ENCODE results near the gene LSM14B.
"Not testable (repeated sequence)": the region's sequence is repeated elsewhere in the genome, so short reads cannot be mapped to it uniquely, and the experiment has no call there.

LSM14B gene

DNA sequence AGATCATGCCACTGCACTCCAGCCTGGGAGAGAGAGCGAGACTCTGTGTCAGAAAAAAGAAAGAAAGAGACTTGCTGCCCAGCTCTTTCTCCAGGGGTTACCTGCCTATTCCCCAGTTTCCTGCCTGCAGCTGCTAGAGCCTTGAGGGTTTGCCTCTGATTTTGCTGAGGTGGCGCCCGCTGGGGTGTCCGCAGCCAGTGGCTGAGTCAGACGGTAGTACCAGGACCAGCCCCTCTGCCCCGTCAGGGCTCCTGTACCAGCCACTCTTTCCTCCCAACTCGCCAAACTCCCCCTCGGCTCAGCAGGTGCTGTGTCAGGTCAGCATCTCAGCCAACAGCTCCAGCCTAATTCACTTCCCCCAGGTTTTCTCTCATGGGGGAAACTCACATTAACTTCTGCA, 7.4 kb upstream of the LSM14B start:
- no peaks in the 10 kb centered on the region for H3K79me2 ChIP-seq (ENCODE audit: control insufficient read depth, insufficient read depth, low read length, poor library complexity)
- no peak overlapping the region for H3K9ac ChIP-seq (ENCODE audit: low read length)
- H3K27me3 ChIP-seq (ENCODE audit: insufficient read depth, low read length) = no peaks in the 10 kb centered on the region
- no peak overlapping the region for H4K12ac ChIP-seq (ENCODE audit: low read depth, low read length)
- no peak overlapping the region for H2BK12ac ChIP-seq (ENCODE audit: low read length)
- H3K27ac ChIP-seq (ENCODE audit: low read depth, low read length) = no peak overlapping the region
- H3K4me3 ChIP-seq (ENCODE audit: low read depth, low read length) = no peak overlapping the region
- H2AK5ac ChIP-seq (ENCODE audit: low read length) = no peak overlapping the region
- DNase-seq = no peak
- peaks cover 10% of the 10 kb centered on the region for H3K9me3 ChIP-seq (ENCODE audit: insufficient read depth, low read depth, low read length)
- no peak overlapping the region for H3K23ac ChIP-seq (ENCODE audit: low read length)
- H3K14ac ChIP-seq (ENCODE audit: low read length) = no peak overlapping the region
- no peak overlapping the region for H2AFZ ChIP-seq (ENCODE audit: insufficient read depth, low read length, poor library complexity)
- no peaks in the 10 kb centered on the region for H3K79me1 ChIP-seq (ENCODE audit: low read length)
- no peak overlapping the region for H3K4ac ChIP-seq (ENCODE audit: low read depth, low read length)
- WGBS (ENCODE audit: extremely low coverage, insufficient coverage, insufficient read length) = no CpG with 5 or more reads among the region's 8 CpGs
- H2BK120ac ChIP-seq (ENCODE audit: insufficient read depth, low read length, poor library complexity) = no peak overlapping the region
- H4K91ac ChIP-seq (ENCODE audit: low read depth, low read length) = no peak overlapping the region
- no peak overlapping the region for H3K18ac ChIP-seq (ENCODE audit: low read length)
- H2BK5ac ChIP-seq (ENCODE audit: low read depth, low read length, poor library complexity) = no peak overlapping the region
- H3K4me2 ChIP-seq (ENCODE audit: low read length) = no peak overlapping the region
- H4K8ac ChIP-seq (ENCODE audit: low read depth, low read length) = no peak overlapping the region
- H3K36me3 ChIP-seq (ENCODE audit: control insufficient read depth in 1 of 2, insufficient read depth in 2 of 2, low read length in 2 of 2) = no peaks in the 10 kb centered on the region
- H3K4me1 ChIP-seq (ENCODE audit: control insufficient read depth in 1 of 2, insufficient read depth in 2 of 2, low read length in 2 of 2) = no peaks in the 10 kb centered on the region

DNA sequence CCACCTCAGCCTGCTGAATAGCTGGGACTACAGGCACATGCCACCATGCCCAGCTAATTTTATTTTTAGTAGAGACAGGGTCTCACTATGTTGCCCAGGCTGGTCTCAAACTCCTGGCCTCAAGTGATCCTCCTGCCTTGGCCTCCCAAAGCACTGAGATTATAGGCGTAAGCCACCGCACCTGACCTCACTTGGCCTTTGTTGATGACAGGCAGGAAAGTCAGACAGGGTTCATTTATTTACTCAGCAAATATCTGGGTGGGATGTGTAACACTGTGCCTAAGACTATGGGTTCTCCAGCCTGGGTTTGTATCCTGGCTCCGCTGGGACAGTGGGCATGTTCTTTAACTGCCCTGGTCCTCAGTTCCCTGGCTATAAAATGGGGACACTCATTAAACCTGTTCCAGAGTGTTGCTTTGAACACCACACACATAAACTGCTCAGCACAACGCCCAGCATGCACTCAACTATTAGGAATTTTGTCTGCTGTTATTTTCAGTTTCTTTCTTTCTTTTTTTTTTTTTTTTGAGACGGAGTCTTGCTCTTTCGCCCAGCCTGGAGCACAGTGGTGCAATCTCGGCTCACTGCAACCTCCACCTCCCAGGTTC, 6.4 kb upstream of the LSM14B start:
- H3K4me2 ChIP-seq (ENCODE audit: low read length); H2BK120ac ChIP-seq (ENCODE audit: insufficient read depth, low read length, poor library complexity); H3K79me2 ChIP-seq (ENCODE audit: control insufficient read depth, insufficient read depth, low read length, poor library complexity); H3K9ac ChIP-seq (ENCODE audit: low read length); H3K23ac ChIP-seq (ENCODE audit: low read length); H3K4me3 ChIP-seq (ENCODE audit: low read depth, low read length); H3K27me3 ChIP-seq (ENCODE audit: insufficient read depth, low read length); H2AK5ac ChIP-seq (ENCODE audit: low read length); H4K91ac ChIP-seq (ENCODE audit: low read depth, low read length); H3K27ac ChIP-seq (ENCODE audit: low read depth, low read length); H4K12ac ChIP-seq (ENCODE audit: low read depth, low read length); H4K8ac ChIP-seq (ENCODE audit: low read depth, low read length); H3K79me1 ChIP-seq (ENCODE audit: low read length); H3K36me3 ChIP-seq (ENCODE audit: control insufficient read depth in 1 of 2, insufficient read depth in 2 of 2, low read length in 2 of 2); H3K18ac ChIP-seq (ENCODE audit: low read length); H2BK12ac ChIP-seq (ENCODE audit: low read length); H2BK5ac ChIP-seq (ENCODE audit: low read depth, low read length, poor library complexity); DNase-seq; H3K9me3 ChIP-seq (ENCODE audit: insufficient read depth, low read depth, low read length); H3K4ac ChIP-seq (ENCODE audit: low read depth, low read length); H2AFZ ChIP-seq (ENCODE audit: insufficient read depth, low read length, poor library complexity); H3K4me1 ChIP-seq (ENCODE audit: control insufficient read depth in 1 of 2, insufficient read depth in 2 of 2, low read length in 2 of 2); H3K14ac ChIP-seq (ENCODE audit: low read length): not testable (repeated sequence)
- WGBS (ENCODE audit: extremely low coverage, insufficient coverage, insufficient read length) = no CpG with 5 or more reads among the region's 7 CpGs

DNA sequence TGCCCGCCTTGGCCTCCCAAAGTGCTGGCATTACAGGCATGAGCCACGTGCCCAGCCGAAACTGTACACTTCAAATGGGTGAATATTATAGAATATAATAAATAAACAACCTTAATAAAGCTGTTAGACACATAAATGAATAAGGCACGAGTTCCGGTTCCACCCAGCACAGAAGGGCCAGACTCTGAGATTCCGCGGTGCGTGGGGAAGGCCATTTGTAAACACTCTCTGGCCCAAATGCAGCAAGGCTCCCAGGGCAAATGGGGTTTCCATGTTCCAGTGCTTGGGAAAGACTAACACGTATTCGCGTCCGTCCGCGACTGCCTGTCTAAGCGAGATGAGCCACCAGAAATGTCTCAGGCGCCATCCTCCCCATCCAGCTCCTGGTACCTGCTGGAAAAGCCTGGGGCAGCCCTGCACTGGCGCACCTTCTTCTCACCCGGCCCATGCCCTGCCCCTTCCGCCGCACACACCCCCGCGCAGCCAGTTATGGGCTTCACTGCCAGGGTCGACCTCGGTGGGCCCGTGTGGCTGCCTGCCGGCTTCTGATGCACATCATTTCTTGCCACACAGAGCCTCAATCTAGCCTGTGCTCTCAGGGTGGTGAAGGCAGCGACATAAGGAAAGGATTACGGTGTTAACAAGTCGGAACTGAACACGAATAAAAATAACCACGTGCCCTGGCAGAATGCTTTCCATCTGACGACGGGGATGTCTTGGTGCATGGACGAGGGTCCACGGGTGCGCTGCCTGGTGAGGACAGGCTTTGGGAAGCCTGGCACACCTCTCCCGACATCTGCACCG, 5.5 kb upstream of the LSM14B start:
- Histone ChIP-seq H3K27ac (ENCODE audit: low read depth, low read length) (no peak overlapping the region), H2BK120ac (ENCODE audit: insufficient read depth, low read length, poor library complexity) (no peak overlapping the region), H2BK12ac (ENCODE audit: low read length) (no peak overlapping the region), H3K9me3 (ENCODE audit: insufficient read depth, low read depth, low read length) (peaks cover 10% of the 10 kb centered on the region), H3K36me3 (ENCODE audit: control insufficient read depth in 1 of 2, insufficient read depth in 2 of 2, low read length in 2 of 2) (no peaks in the 10 kb centered on the region), H4K8ac (ENCODE audit: low read depth, low read length) (no peak overlapping the region), H2BK5ac (ENCODE audit: low read depth, low read length, poor library complexity) (no peak overlapping the region), H3K23ac (ENCODE audit: low read length) (no peak overlapping the region), H3K4me2 (ENCODE audit: low read length) (no peak overlapping the region), H3K14ac (ENCODE audit: low read length) (no peak overlapping the region), H3K4ac (ENCODE audit: low read depth, low read length) (no peak overlapping the region), H3K79me2 (ENCODE audit: control insufficient read depth, insufficient read depth, low read length, poor library complexity) (no peaks in the 10 kb centered on the region), H3K9ac (ENCODE audit: low read length) (no peak overlapping the region), H2AFZ (ENCODE audit: insufficient read depth, low read length, poor library complexity) (no peak overlapping the region), H3K79me1 (ENCODE audit: low read length) (peaks cover 5% of the 10 kb centered on the region), H3K4me1 (ENCODE audit: control insufficient read depth in 1 of 2, insufficient read depth in 2 of 2, low read length in 2 of 2) (no peaks in the 10 kb centered on the region), H3K18ac (ENCODE audit: low read length) (no peak overlapping the region), H3K4me3 (ENCODE audit: low read depth, low read length) (no peak overlapping the region), H4K12ac (ENCODE audit: low read depth, low read length) (no peak overlapping the region), H3K27me3 (ENCODE audit: insufficient read depth, low read length) (no peaks in the 10 kb centered on the region), H4K91ac (ENCODE audit: low read depth, low read length) (no peak overlapping the region), H2AK5ac (ENCODE audit: low read length) (no peak overlapping the region)
- DNase-seq = no peak
- WGBS (ENCODE audit: extremely low coverage, insufficient coverage, insufficient read length) = no CpG with 5 or more reads among the region's 38 CpGs

DNA sequence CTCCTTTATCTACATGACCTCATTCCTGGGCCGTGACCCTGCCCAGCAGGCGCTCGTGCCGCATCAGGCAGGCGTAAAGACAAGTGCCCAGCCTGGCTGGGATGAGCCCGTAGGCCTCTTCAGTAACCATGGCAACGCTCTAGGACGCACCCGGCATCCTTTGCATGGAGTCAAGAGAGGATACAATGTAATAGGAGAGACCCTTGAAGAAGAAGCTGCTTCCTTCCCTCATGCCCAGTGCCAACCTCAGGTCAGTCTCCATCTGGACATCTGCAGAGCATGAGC, 5.0 kb upstream of the LSM14B start:
- Histone ChIP-seq H3K27me3 (ENCODE audit: insufficient read depth, low read length) (no peaks in the 10 kb centered on the region), H2BK5ac (ENCODE audit: low read depth, low read length, poor library complexity) (no peak overlapping the region), H3K79me2 (ENCODE audit: control insufficient read depth, insufficient read depth, low read length, poor library complexity) (no peaks in the 10 kb centered on the region), H3K4ac (ENCODE audit: low read depth, low read length) (no peak overlapping the region), H2AK5ac (ENCODE audit: low read length) (no peak overlapping the region), H3K9me3 (ENCODE audit: insufficient read depth, low read depth, low read length) (peaks cover 6% of the 10 kb centered on the region), H3K9ac (ENCODE audit: low read length) (no peak overlapping the region), H3K36me3 (ENCODE audit: control insufficient read depth in 1 of 2, insufficient read depth in 2 of 2, low read length in 2 of 2) (no peaks in the 10 kb centered on the region), H3K4me3 (ENCODE audit: low read depth, low read length) (no peak overlapping the region), H3K14ac (ENCODE audit: low read length) (no peak overlapping the region), H4K91ac (ENCODE audit: low read depth, low read length) (no peak overlapping the region), H2BK12ac (ENCODE audit: low read length) (no peak overlapping the region), H3K18ac (ENCODE audit: low read length) (no peak overlapping the region), H4K12ac (ENCODE audit: low read depth, low read length) (no peak overlapping the region), H3K27ac (ENCODE audit: low read depth, low read length) (no peak overlapping the region), H3K4me2 (ENCODE audit: low read length) (no peak overlapping the region), H2AFZ (ENCODE audit: insufficient read depth, low read length, poor library complexity) (no peak overlapping the region), H3K79me1 (ENCODE audit: low read length) (peaks cover 5% of the 10 kb centered on the region), H4K8ac (ENCODE audit: low read depth, low read length) (no peak overlapping the region), H2BK120ac (ENCODE audit: insufficient read depth, low read length, poor library complexity) (no peak overlapping the region), H3K4me1 (ENCODE audit: control insufficient read depth in 1 of 2, insufficient read depth in 2 of 2, low read length in 2 of 2) (no peaks in the 10 kb centered on the region), H3K23ac (ENCODE audit: low read length) (no peak overlapping the region)
- no peak for DNase-seq
- no CpG with 5 or more reads among the region's 9 CpGs for WGBS (ENCODE audit: extremely low coverage, insufficient coverage, insufficient read length)

All from trophoblast cell (in vitro differentiated cells and primary cell).